OCI-LY7 (cell line): ENCODE data around the gene SH3BGR. TPM values are rescaled to one million over a fixed set of nuclear protein-coding genes. Genes with fewer than 3 reads are reported as not detected.

Experiments
- BruUV-seq: library from RNA; stranded (reverse); fragments of 400-500 nt; replicated peaks from 2 replicates; lab custom pipeline; 2021; lab: Mats Ljungman, UMichigan
- CTCF ChIA-PET: fragments of 300-600 bp; sonication (Branson Sonifier 250); formaldehyde crosslinking; loops from one replicate; lab custom pipeline; 2022; ENCODE audit warnings: antibody characterized with exemption; ENCODE audit not compliant: unreplicated experiment; lab: Charles Lee
- POLR2A ChIA-PET: fragments of 300-600 bp; sonication (Branson Sonifier 250); formaldehyde crosslinking; loops from one replicate; lab custom pipeline; 2022; ENCODE audit warnings: antibody characterized with exemption; lab: Charles Lee
- DNase-seq: peaks from one replicate; pipeline ENCODE4 v3.0.0-alpha.2; 2015; ENCODE audit warnings: low spot score
- H2AFZ ChIP-seq: fragments of 200-600 bp; sonication (generic), shearing (Covaris generic); 2 replicates; pipeline ENCODE4 v1.6.1; 2014; ENCODE audit warnings: mild to moderate bottlenecking, antibody characterized with exemption, low read length, moderate library complexity
- H3K27ac ChIP-seq: fragments of 200-600 bp; sonication (generic); 2 replicates; pipeline ENCODE4 v1.5.1; 2014; ENCODE audit warnings: mixed run types, low read depth, mild to moderate bottlenecking, moderate library complexity, low read length, inconsistent platforms; ENCODE audit not compliant: poor library complexity, severe bottlenecking
- H3K36me3 ChIP-seq: fragments of 200-600 bp; sonication (generic); 2 replicates; pipeline ENCODE4 v1.6.1; 2014; ENCODE audit warnings: mild to moderate bottlenecking, antibody characterized with exemption, low read length, moderate library complexity, mixed read lengths; ENCODE audit not compliant: insufficient read depth
- H3K4me1 ChIP-seq: fragments of 200-600 bp; sonication (generic); 2 replicates; pipeline ENCODE4 v1.5.1; 2014; ENCODE audit warnings: mild to moderate bottlenecking, low read length; ENCODE audit not compliant: insufficient read depth, poor library complexity, severe bottlenecking
- H3K4me2 ChIP-seq: fragments of 200-600 bp; sonication (generic); 2 replicates; pipeline ENCODE4 v1.6.1; 2014; ENCODE audit warnings: mild to moderate bottlenecking, low read length
- H3K4me3 ChIP-seq: fragments of 200-600 bp; sonication (generic); 2 replicates; pipeline ENCODE4 v1.5.1; 2014; ENCODE audit warnings: mild to moderate bottlenecking, low read depth, low read length; ENCODE audit not compliant: poor library complexity, severe bottlenecking
- H3K79me2 ChIP-seq: fragments of 200-600 bp; sonication (generic); 2 replicates; pipeline ENCODE4 v1.6.1; 2016; ENCODE audit warnings: low read depth, mild to moderate bottlenecking, low read length, moderate library complexity, mixed read lengths; ENCODE audit not compliant: insufficient read depth
- H3K9me2 ChIP-seq: fragments of 200-600 bp; sonication (generic); 2 replicates; pipeline ENCODE4 v1.6.1; 2016; ENCODE audit warnings: mild to moderate bottlenecking, low read length, mixed read lengths; ENCODE audit not compliant: insufficient read depth
- H3K9me3 ChIP-seq: fragments of 200-600 bp; sonication (generic); 2 replicates; pipeline ENCODE4 v1.6.1; 2014; ENCODE audit warnings: mild to moderate bottlenecking, mixed run types, low read length, mixed read lengths
- H4K20me1 ChIP-seq: fragments of 200-600 bp; sonication (generic); 2 replicates; pipeline ENCODE4 v1.6.1; 2014; ENCODE audit warnings: mild to moderate bottlenecking, antibody characterized with exemption, low read length, moderate library complexity, mixed read lengths; ENCODE audit not compliant: insufficient read depth
- CTCF ChIP-seq: fragments of 200-600 bp; sonication (generic); conservative IDR thresholded peaks from 2 replicates; pipeline ENCODE4 v1.5.1; 2014; ENCODE audit warnings: mild to moderate bottlenecking, antibody characterized with exemption, low read length, moderate library complexity, mixed read lengths
- EZH2phosphoT487 ChIP-seq: fragments of 200-600 bp; sonication (generic); IDR thresholded peaks from 2 replicates; pipeline ENCODE4 v1.6.1; 2018; ENCODE audit warnings: low read depth, borderline replicate concordance, mild to moderate bottlenecking, mixed run types, antibody characterized with exemption, low read length, moderate library complexity, mixed read lengths
- intact Hi-C: fragments of 100-400 bp; cut with micrococcal nuclease; formaldehyde crosslinking; loops from one replicate; pipeline ENCODE4 v1.10.0; 2022; ENCODE audit not compliant: unreplicated experiment
- total RNA-seq, 2 experiments: library from RNA; depleted of rRNA in 1 of 2; stranded (reverse); fragments of >200 nt in 1 of 2; shearing (Covaris generic) in 1 of 2; gene quantifications; 2 replicates each; pipeline ENCODE4 v1.2.3, GENCODE V29; 2014 to 2022

The SH3BGR gene
- total RNA-seq, 2 experiments from 2014 or later: 5.4 TPM; not detected in 1

GRCh38 chr21:39518055-39518846, 66.5 kb downstream of the SH3BGR start:
- ChIA-PET POLR2A (interaction anchor here (0.6 to 0.8 kb wide), 3 partner anchors 16 to 177 kb away, joined by 3 to 4 read pairs (median 3); no protein-coding TSS in a partner anchor), CTCF (no interaction called here)
- DNase-seq: peak; percentile 82
- no peak overlapping the region for H3K27ac ChIP-seq
- BruUV-seq: no TSS peak
- no peaks in the 10 kb centered on the region for H3K36me3 ChIP-seq
- H3K4me2 ChIP-seq: no peak overlapping the region
- no peak overlapping the region for H3K4me3 ChIP-seq
- no peaks in the 10 kb centered on the region for H3K79me2 ChIP-seq
- H4K20me1 ChIP-seq: no peaks in the 10 kb centered on the region
- H3K9me3 ChIP-seq: no peaks in the 10 kb centered on the region
- intact Hi-C loops: loop anchor here (1.0 kb wide), 1 partner anchor 197 kb away; no protein-coding TSS in a partner anchor
- TF ChIP-seq CTCF (peak; percentile 94), EZH2phosphoT487 (no peak)
- no peaks in the 10 kb centered on the region for H3K9me2 ChIP-seq
- no peak overlapping the region for H2AFZ ChIP-seq
- no peaks in the 10 kb centered on the region for H3K4me1 ChIP-seq

GRCh38 chr21:39518847-39519210, 67.1 kb downstream of the SH3BGR start:
- Histone ChIP-seq H2AFZ (no peak overlapping the region), H3K9me2 (no peaks in the 10 kb centered on the region), H3K27ac (no peak overlapping the region), H3K36me3 (no peaks in the 10 kb centered on the region), H3K4me3 (no peak overlapping the region), H4K20me1 (no peaks in the 10 kb centered on the region), H3K4me2 (no peak overlapping the region), H3K4me1 (no peaks in the 10 kb centered on the region), H3K9me3 (no peaks in the 10 kb centered on the region), H3K79me2 (no peaks in the 10 kb centered on the region)
- no peak for DNase-seq
- POLR2A ChIA-PET: interaction anchor here (0.6 kb wide), 1 partner anchor 176 kb away, joined by 3 read pairs; no protein-coding TSS in a partner anchor
- CTCF ChIA-PET: no interaction called here
- no TSS peak for BruUV-seq
- intact Hi-C loops: loop anchor here (1.0 kb wide), 1 partner anchor 196 kb away; no protein-coding TSS in a partner anchor
- TF ChIP-seq CTCF: no peak
- no peak for TF ChIP-seq EZH2phosphoT487

- Histone ChIP-seq H3K36me3 (no peaks in the 10 kb centered on the region), H4K20me1 (no peaks in the 10 kb centered on the region), H3K79me2 (no peaks in the 10 kb centered on the region), H3K9me3 (no peaks in the 10 kb centered on the region), H3K9me2 (no peaks in the 10 kb centered on the region), H3K27ac (no peak overlapping the region), H3K4me1 (no peaks in the 10 kb centered on the region), H3K4me3 (no peak overlapping the region), H2AFZ (no peak overlapping the region), H3K4me2 (no peak overlapping the region)
- DNase-seq: no peak
- no TSS peak for BruUV-seq
- ChIA-PET POLR2A (no interaction called here), CTCF (no interaction called here)
- TF ChIP-seq EZH2phosphoT487 (no peak), CTCF (no peak)
- intact Hi-C loops: no loop called here
Observed at GRCh38 chr21:39519835-39520234, 68.1 kb downstream of the SH3BGR start.
